Measurements from ENCODE around the gene SLC13A3. TPM values are rescaled to one million over a fixed set of nuclear protein-coding genes. Genes with fewer than 3 reads are reported as not detected.
A peak's percentile ranks its signal among the peaks of the same experiment; 100 is the strongest.

SLC13A3 gene
- total and polyA plus RNA-seq, 4 donors = 1.5 to 10.7 (median 8.3) TPM

- Histone ChIP-seq H3K36me3 (ENCODE audit: control insufficient read depth in 4 of 4, insufficient read depth in 3 of 4, low read depth in 1 of 4, low read length in 3 of 4) (no peaks in the 10 kb centered on the region), H3K27ac (ENCODE audit: low read depth in 1 of 2, low read length in 2 of 2) (no peak overlapping the region), H3K27me3 (ENCODE audit: control insufficient read depth in 4 of 4, insufficient read depth in 4 of 4, low read length in 3 of 4) (no peaks in the 10 kb centered on the region), H3K4me3 (ENCODE audit: low read depth in 1 of 3, low read length in 3 of 3) (no peak overlapping the region), H3K9ac (ENCODE audit: low read depth in 1 of 2, low read length in 2 of 2) (no peak overlapping the region), H3K4me1 (ENCODE audit: control insufficient read depth in 4 of 4, insufficient read depth in 4 of 4, low read length in 3 of 4) (no peaks in the 10 kb centered on the region), H3K9me3 (ENCODE audit: control insufficient read depth in 4 of 4, low read length in 3 of 4) (no peaks in the 10 kb centered on the region)
- TF ChIP-seq SP1 (IDR thresholded peaks at IDR 0.05) = no peak
- TF ChIP-seq FOXA2 (IDR thresholded peaks at IDR 0.05) = no peak
- TF ChIP-seq EGR1 (IDR thresholded peaks at IDR 0.05; ENCODE audit: low read depth in 2 of 2) = no peak
- no peak for TF ChIP-seq GABPA (IDR thresholded peaks at IDR 0.05 in 1 of 2, conservative IDR thresholded peaks at IDR 0.05 in 1 of 2)
- no peak for TF ChIP-seq ATF3 (IDR thresholded peaks at IDR 0.05)
- no peak for TF ChIP-seq ZBTB33 (IDR thresholded peaks at IDR 0.05)
- no peak for TF ChIP-seq RAD21 (IDR thresholded peaks at IDR 0.05)
- TF ChIP-seq YY1 (IDR thresholded peaks at IDR 0.05) = no peak
- TF ChIP-seq RXRA (IDR thresholded peaks at IDR 0.05) = no peak
- DNase-seq (ENCODE audit: low spot score) = no peak
- 95% methylated on average over 5 of the region's 5 CpGs for WGBS
Measured at GRCh38 chr20:46586724-46587123, 64.5 kb downstream of the SLC13A3 start.

DNA sequence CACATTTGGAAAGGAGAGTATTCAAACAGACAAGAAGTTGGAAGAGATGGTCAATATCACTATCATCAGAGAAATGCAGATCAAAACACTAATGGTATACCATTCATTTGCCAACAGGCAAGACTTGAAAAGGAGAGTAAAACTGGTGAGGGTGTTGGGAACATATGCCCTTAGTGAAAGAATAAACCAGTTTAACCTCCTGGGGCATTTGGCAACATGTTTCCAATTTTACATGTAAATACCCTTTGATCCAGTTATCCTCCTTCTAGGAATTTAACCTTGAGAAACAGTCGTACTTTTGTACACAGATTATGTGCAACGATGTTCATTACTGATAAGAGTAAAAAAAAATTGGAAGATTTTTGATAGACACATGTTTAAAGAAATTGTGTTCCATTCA lies 66.8 kb downstream of the SLC13A3 start:
- TF ChIP-seq FOXA2 (IDR thresholded peaks at IDR 0.05) = no peak
- no peak for TF ChIP-seq TAF1 (conservative IDR thresholded peaks at IDR 0.05)
- TF ChIP-seq RXRA (IDR thresholded peaks at IDR 0.05) = peak; percentile 32 to 36
- TF ChIP-seq JUND (IDR thresholded peaks at IDR 0.05) = no peak
- Histone ChIP-seq H3K27me3 (ENCODE audit: control insufficient read depth in 4 of 4, insufficient read depth in 4 of 4, low read length in 3 of 4) (peaks cover 0 to 2% (median 0%) of the 10 kb centered on the region in 4 donors), H3K27ac (ENCODE audit: low read depth in 1 of 2, low read length in 2 of 2) (no peak overlapping the region), H3K9me3 (ENCODE audit: control insufficient read depth in 4 of 4, low read length in 3 of 4) (no peaks in the 10 kb centered on the region), H3K4me1 (ENCODE audit: control insufficient read depth in 4 of 4, insufficient read depth in 4 of 4, low read length in 3 of 4) (no peaks in the 10 kb centered on the region), H3K4me3 (ENCODE audit: low read depth in 1 of 3, low read length in 3 of 3) (no peak overlapping the region), H3K9ac (ENCODE audit: low read depth in 1 of 2, low read length in 2 of 2) (no peak overlapping the region), H3K36me3 (ENCODE audit: control insufficient read depth in 4 of 4, insufficient read depth in 3 of 4, low read depth in 1 of 4, low read length in 3 of 4) (no peaks in the 10 kb centered on the region)
- DNase-seq (ENCODE audit: low spot score) = no peak
- WGBS = 25% methylated on average over 2 of the region's 2 CpGs

DNA sequence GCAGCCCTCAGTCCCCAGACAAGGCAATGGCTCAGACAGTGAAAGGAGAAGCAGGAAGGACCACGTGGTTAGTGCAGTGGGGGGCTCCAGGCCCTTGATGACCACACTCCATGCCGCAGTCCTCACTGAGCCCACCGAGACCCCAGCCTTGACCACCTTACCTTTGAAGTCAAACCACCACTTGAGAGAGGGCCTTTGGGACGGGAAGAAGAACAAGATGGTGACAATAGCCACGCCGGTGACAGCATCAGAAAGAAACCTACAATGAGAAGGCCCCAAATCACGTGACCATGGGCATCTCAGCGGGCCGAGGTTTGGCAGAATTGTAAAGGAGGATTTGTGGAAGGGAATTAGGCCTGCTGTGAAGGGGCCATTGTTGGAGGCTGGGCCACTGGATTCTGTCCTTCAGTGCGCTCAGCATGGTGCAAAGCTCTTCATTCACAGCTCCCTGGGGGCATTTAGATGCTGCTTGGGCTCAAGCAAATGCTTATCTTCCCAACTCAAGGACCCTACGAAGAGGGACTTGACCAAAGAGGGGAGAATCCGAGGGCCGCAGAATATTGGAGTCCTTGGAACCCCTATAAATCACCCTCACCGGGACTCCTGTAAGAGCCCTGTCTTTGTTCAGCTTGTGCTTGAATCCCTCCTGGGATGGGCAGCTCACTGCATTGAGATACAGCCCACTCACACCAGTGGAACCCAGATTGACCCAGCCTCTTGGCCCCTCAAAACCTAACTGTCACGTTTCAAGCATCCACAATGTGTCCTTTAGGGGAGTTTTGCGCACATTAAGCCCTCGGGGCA lies 67.6 kb downstream of the SLC13A3 start:
- Histone ChIP-seq H3K9ac (ENCODE audit: low read depth in 1 of 2, low read length in 2 of 2) (no peak overlapping the region), H3K27me3 (ENCODE audit: control insufficient read depth in 4 of 4, insufficient read depth in 4 of 4, low read length in 3 of 4) (peaks cover 0 to 2% (median 0%) of the 10 kb centered on the region in 4 donors), H3K27ac (ENCODE audit: low read depth in 1 of 2, low read length in 2 of 2) (no peak overlapping the region), H3K36me3 (ENCODE audit: control insufficient read depth in 4 of 4, insufficient read depth in 3 of 4, low read depth in 1 of 4, low read length in 3 of 4) (no peaks in the 10 kb centered on the region), H3K9me3 (ENCODE audit: control insufficient read depth in 4 of 4, low read length in 3 of 4) (no peaks in the 10 kb centered on the region), H3K4me3 (ENCODE audit: low read depth in 1 of 3, low read length in 3 of 3) (no peak overlapping the region), H3K4me1 (ENCODE audit: control insufficient read depth in 4 of 4, insufficient read depth in 4 of 4, low read length in 3 of 4) (no peaks in the 10 kb centered on the region)
- 86% methylated on average over 17 of the region's 17 CpGs for WGBS
- no peak for DNase-seq (ENCODE audit: low spot score)
- no peak for TF ChIP-seq HNF4A (conservative IDR thresholded peaks at IDR 0.05)
- no peak for TF ChIP-seq YY1 (IDR thresholded peaks at IDR 0.05)
- TF ChIP-seq NR2F2 (IDR thresholded peaks at IDR 0.05) = no peak
- no peak for TF ChIP-seq HNF4G (IDR thresholded peaks at IDR 0.05)
- no peak for TF ChIP-seq RAD21 (IDR thresholded peaks at IDR 0.05)
- no peak for TF ChIP-seq GABPA (IDR thresholded peaks at IDR 0.05 in 1 of 2, conservative IDR thresholded peaks at IDR 0.05 in 1 of 2)
- TF ChIP-seq, protein P1, sequence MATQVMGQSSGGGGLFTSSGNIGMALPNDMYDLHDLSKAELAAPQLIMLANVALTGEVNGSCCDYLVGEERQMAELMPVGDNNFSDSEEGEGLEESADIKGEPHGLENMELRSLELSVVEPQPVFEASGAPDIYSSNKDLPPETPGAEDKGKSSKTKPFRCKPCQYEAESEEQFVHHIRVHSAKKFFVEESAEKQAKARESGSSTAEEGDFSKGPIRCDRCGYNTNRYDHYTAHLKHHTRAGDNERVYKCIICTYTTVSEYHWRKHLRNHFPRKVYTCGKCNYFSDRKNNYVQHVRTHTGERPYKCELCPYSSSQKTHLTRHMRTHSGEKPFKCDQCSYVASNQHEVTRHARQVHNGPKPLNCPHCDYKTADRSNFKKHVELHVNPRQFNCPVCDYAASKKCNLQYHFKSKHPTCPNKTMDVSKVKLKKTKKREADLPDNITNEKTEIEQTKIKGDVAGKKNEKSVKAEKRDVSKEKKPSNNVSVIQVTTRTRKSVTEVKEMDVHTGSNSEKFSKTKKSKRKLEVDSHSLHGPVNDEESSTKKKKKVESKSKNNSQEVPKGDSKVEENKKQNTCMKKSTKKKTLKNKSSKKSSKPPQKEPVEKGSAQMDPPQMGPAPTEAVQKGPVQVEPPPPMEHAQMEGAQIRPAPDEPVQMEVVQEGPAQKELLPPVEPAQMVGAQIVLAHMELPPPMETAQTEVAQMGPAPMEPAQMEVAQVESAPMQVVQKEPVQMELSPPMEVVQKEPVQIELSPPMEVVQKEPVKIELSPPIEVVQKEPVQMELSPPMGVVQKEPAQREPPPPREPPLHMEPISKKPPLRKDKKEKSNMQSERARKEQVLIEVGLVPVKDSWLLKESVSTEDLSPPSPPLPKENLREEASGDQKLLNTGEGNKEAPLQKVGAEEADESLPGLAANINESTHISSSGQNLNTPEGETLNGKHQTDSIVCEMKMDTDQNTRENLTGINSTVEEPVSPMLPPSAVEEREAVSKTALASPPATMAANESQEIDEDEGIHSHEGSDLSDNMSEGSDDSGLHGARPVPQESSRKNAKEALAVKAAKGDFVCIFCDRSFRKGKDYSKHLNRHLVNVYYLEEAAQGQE (IDR thresholded peaks at IDR 0.05) = no peak
- TF ChIP-seq FOXA1 (IDR thresholded peaks at IDR 0.05) = no peak
- TF ChIP-seq EGR1 (IDR thresholded peaks at IDR 0.05; ENCODE audit: low read depth in 2 of 2) = no peak
- TF ChIP-seq MAX (IDR thresholded peaks at IDR 0.05) = no peak
- TF ChIP-seq CTCF (IDR thresholded peaks at IDR 0.05; ENCODE audit: low read depth, low read length, missing input control) = no peak
- TF ChIP-seq JUND (IDR thresholded peaks at IDR 0.05) = no peak
- TF ChIP-seq FOXA2 (IDR thresholded peaks at IDR 0.05) = no peak

All from liver (tissue), 9 donors.